Neural cell (in vitro differentiated cells): ENCODE data around the gene FHOD3. TPM values are rescaled to one million over a fixed set of nuclear protein-coding genes. Genes with fewer than 3 reads are reported as not detected.

Experiments used
- H2AFZ ChIP-seq: fragments of 200-600, 300-800 bp; sonication (generic), shearing (Covaris generic); 2 replicates; pipeline ENCODE4 v1.6.0; 2014; ENCODE audit warnings: low read depth, mild to moderate bottlenecking, antibody characterized with exemption, low read length, moderate library complexity
- H3F3A ChIP-seq: fragments of 200-600 bp; shearing (Covaris generic); 2 replicates; pipeline ENCODE4 v1.6.1; 2016; ENCODE audit warnings: mild to moderate bottlenecking, moderate library complexity, mixed read lengths, antibody characterized with exemption, low read length; ENCODE audit not compliant: insufficient read depth, poor library complexity, severe bottlenecking
- H3K27ac ChIP-seq: fragments of 200-600, 300-800 bp; sonication (generic), shearing (Covaris generic); 2 replicates; pipeline ENCODE4 v1.5.1; 2014; ENCODE audit warnings: mild to moderate bottlenecking, low read length, moderate library complexity
- H3K27me3 ChIP-seq: fragments of 300-800, 200-600 bp; sonication (generic), shearing (Covaris generic); 2 replicates; pipeline ENCODE4 v1.6.0; 2014; ENCODE audit warnings: mild to moderate bottlenecking, low read depth, low read length, moderate library complexity; ENCODE audit not compliant: insufficient read depth
- H3K36me3 ChIP-seq: fragments of 300-800, 200-600 bp; sonication (generic), shearing (Covaris generic); 2 replicates; pipeline ENCODE4 v1.5.1; 2014; ENCODE audit warnings: mild to moderate bottlenecking, antibody characterized with exemption, low read length, moderate library complexity; ENCODE audit not compliant: insufficient read depth
- H3K4me2 ChIP-seq: fragments of 300-800, 200-600 bp; sonication (generic), shearing (Covaris generic); 2 replicates; pipeline ENCODE4 v1.6.0; 2014; ENCODE audit warnings: mild to moderate bottlenecking, low read length
- H3K4me3 ChIP-seq: fragments of 300-800, 200-600 bp; sonication (generic), shearing (Covaris generic); 2 replicates; pipeline ENCODE4 v1.5.1; 2014; ENCODE audit warnings: mild to moderate bottlenecking, low read length, moderate library complexity
- H3K79me2 ChIP-seq: fragments of 200-600 bp; shearing (Covaris generic); replicated peaks from 2 replicates; pipeline ENCODE4 v1.6.0; 2014; ENCODE audit warnings: mild to moderate bottlenecking, low read length, moderate library complexity; ENCODE audit not compliant: insufficient read depth
- H3K9ac ChIP-seq: fragments of 300-800, 200-600 bp; sonication (generic), shearing (Covaris generic); 2 replicates; pipeline ENCODE4 v1.6.1; 2016; ENCODE audit warnings: mild to moderate bottlenecking, low read length, mixed read lengths
- H3K9me2 ChIP-seq: fragments of 200-600 bp; shearing (Covaris generic); 2 replicates; pipeline ENCODE4 v1.6.1; 2016; ENCODE audit warnings: mild to moderate bottlenecking, low read length, mixed read lengths; ENCODE audit not compliant: insufficient read depth
- H3K9me3 ChIP-seq: fragments of 200-600, 300-800 bp; sonication (generic), shearing (Covaris generic); 2 replicates; pipeline ENCODE4 v1.6.1; 2016; ENCODE audit warnings: mild to moderate bottlenecking, mixed run types, low read length, moderate library complexity, mixed read lengths
- H4K20me1 ChIP-seq: fragments of 200-600 bp; shearing (Covaris generic); 2 replicates; pipeline ENCODE4 v1.6.1; 2016; ENCODE audit warnings: mild to moderate bottlenecking, mixed run types; ENCODE audit not compliant: insufficient read depth
- EP300 ChIP-seq: fragments of 450-650 bp; conservative IDR thresholded peaks from 2 replicates; pipeline ENCODE4 v1.6.1; 2014; ENCODE audit warnings: antibody characterized with exemption, mild to moderate bottlenecking, moderate library complexity; ENCODE audit not compliant: poor library complexity, severe bottlenecking
- EZH2 ChIP-seq: fragments of 200-600, 300-800 bp; shearing (Covaris generic), sonication (generic); IDR thresholded peaks from 2 replicates; pipeline ENCODE4 v1.6.1; 2014; ENCODE audit warnings: antibody characterized with exemption, low read length, borderline replicate concordance, mild to moderate bottlenecking; ENCODE audit not compliant: insufficient read depth, poor library complexity, severe bottlenecking
- MXI1 ChIP-seq: fragments of 450-650 bp; conservative IDR thresholded peaks from 2 replicates; pipeline ENCODE4 v1.6.1; 2014; ENCODE audit warnings: antibody characterized with exemption, mild to moderate bottlenecking; ENCODE audit not compliant: poor library complexity, severe bottlenecking
- POLR2AphosphoS5 ChIP-seq: IDR thresholded peaks from 2 replicates; pipeline ENCODE4 v1.6.1; 2012
- RAD21 ChIP-seq: fragments of 450-650 bp; conservative IDR thresholded peaks from 2 replicates; pipeline ENCODE4 v1.6.1; 2014; ENCODE audit warnings: antibody characterized with exemption, mild to moderate bottlenecking, moderate library complexity
- SMC3 ChIP-seq: fragments of 450-650 bp; conservative IDR thresholded peaks from 2 replicates; pipeline ENCODE4 v1.6.1; 2014; ENCODE audit warnings: antibody characterized with exemption, mild to moderate bottlenecking, moderate library complexity; ENCODE audit not compliant: poor library complexity
- TAF1 ChIP-seq: IDR thresholded peaks from 2 replicates; pipeline ENCODE4 v1.6.1; 2012; ENCODE audit warnings: low read depth
- polyA plus RNA-seq: library from polyadenylated mRNA; depleted of rRNA; stranded (reverse); fragments of >200 nt; gene quantifications from 2 replicates; pipeline ENCODE4 v1.2.3, GENCODE V29; 2014
- TF ChIP-seq, protein P1 (sequence below): fragments of 450-650 bp; IDR thresholded peaks from 2 replicates; pipeline ENCODE4 v1.5.1; 2014; ENCODE audit warnings: antibody characterized with exemption, mild to moderate bottlenecking, moderate library complexity; ENCODE audit not compliant: poor library complexity, severe bottlenecking
- TF ChIP-seq, protein P2 (sequence below): IDR thresholded peaks from 2 replicates; pipeline ENCODE4 v1.6.1; 2012; ENCODE audit warnings: borderline replicate concordance

FHOD3 gene
- polyA plus RNA-seq, 1 donor from 2014 or later: 19.4 TPM

DNA sequence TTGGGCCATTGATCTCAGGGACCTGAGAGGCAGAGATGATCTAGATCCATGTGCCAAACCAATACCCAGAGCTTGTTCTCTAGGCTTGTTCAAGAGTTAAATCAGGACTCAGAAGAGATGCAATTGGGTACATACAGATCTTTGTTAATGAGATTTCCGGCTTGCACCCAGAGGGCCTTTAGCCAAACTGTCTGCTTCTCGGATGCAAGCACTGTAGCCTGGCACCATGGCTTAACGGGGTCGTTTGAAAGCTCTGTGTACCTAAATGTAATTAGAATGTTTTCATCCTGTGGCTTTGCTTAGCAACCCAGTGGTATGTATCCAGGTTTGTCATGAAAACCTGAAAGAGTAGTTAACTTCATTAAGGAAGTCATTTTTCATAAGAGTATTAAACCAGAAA is 437.1 kb downstream of the FHOD3 start:
- H3K9ac ChIP-seq: no peak overlapping the region
- no peaks in the 10 kb centered on the region for H3K9me2 ChIP-seq
- peaks cover 6% of the 10 kb centered on the region for H3K9me3 ChIP-seq
- peaks cover 8% of the 10 kb centered on the region for H3K36me3 ChIP-seq
- no peak overlapping the region for H3K27ac ChIP-seq
- H3K4me2 ChIP-seq: no peak overlapping the region
- H3K27me3 ChIP-seq: no peaks in the 10 kb centered on the region
- H4K20me1 ChIP-seq: no peaks in the 10 kb centered on the region
- H3F3A ChIP-seq: no peaks in the 10 kb centered on the region
- no peak overlapping the region for H3K4me3 ChIP-seq
- no peaks in the 10 kb centered on the region for H3K79me2 ChIP-seq
- no peak overlapping the region for H2AFZ ChIP-seq
- TF ChIP-seq EP300 (no peak), POLR2AphosphoS5 (no peak), TAF1 (no peak), MXI1 (no peak)

DNA sequence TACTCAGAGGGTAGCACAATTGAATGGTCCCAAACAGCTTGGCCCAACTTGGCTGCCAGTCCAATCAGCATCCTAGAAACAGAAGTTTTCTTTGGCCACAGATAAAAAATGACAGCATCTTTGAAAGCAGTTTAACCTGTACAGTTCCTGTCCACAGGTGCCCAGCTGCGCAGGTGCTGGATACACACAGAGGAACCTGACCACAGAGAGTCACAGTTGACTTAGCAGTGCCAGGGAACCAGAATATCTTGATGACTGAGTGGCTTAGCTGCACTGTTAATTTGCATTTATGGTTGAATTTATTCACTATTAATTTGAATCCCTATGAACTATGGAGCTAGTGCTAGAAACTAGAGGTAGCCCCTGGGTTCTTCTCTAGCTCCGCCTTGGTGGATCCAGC is 437.6 kb downstream of the FHOD3 start:
- Histone ChIP-seq H3K4me2 (no peak overlapping the region), H4K20me1 (no peaks in the 10 kb centered on the region), H3K36me3 (peaks cover 8% of the 10 kb centered on the region), H3K79me2 (no peaks in the 10 kb centered on the region), H2AFZ (no peak overlapping the region), H3K4me3 (no peak overlapping the region), H3K9ac (no peak overlapping the region), H3K27me3 (no peaks in the 10 kb centered on the region), H3K9me2 (no peaks in the 10 kb centered on the region), H3K27ac (no peak overlapping the region), H3F3A (no peaks in the 10 kb centered on the region), H3K9me3 (peaks cover 6% of the 10 kb centered on the region)
- TF ChIP-seq, protein P1, sequence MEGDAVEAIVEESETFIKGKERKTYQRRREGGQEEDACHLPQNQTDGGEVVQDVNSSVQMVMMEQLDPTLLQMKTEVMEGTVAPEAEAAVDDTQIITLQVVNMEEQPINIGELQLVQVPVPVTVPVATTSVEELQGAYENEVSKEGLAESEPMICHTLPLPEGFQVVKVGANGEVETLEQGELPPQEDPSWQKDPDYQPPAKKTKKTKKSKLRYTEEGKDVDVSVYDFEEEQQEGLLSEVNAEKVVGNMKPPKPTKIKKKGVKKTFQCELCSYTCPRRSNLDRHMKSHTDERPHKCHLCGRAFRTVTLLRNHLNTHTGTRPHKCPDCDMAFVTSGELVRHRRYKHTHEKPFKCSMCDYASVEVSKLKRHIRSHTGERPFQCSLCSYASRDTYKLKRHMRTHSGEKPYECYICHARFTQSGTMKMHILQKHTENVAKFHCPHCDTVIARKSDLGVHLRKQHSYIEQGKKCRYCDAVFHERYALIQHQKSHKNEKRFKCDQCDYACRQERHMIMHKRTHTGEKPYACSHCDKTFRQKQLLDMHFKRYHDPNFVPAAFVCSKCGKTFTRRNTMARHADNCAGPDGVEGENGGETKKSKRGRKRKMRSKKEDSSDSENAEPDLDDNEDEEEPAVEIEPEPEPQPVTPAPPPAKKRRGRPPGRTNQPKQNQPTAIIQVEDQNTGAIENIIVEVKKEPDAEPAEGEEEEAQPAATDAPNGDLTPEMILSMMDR: no peak
- TF ChIP-seq EP300 (no peak), TAF1 (no peak)

DNA sequence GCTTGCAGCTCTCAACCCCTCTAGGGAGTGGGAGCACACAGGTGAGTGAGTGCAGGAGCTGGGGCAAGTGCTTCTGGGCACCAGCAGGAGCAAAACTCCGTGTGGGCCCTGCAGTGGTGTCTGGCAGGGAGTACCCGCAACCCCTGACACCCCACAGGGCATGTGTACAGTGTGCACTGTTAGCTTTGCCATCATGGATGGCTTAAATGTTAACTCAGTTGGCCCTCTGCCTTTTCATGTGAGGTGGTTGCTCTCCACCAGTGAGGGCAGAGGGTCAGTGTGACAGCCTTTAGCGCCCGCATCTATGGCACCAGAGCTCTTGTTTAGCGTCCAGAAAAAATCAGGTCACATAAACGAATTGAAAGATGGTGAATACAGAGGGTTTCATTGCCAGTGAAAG is 438.6 kb downstream of the FHOD3 start:
- Histone ChIP-seq H3F3A (no peaks in the 10 kb centered on the region), H3K9me3 (peaks cover 6% of the 10 kb centered on the region), H3K79me2 (no peaks in the 10 kb centered on the region), H3K4me3 (no peak overlapping the region), H3K4me2 (no peak overlapping the region), H3K27ac (no peak overlapping the region), H3K9ac (no peak overlapping the region), H2AFZ (no peak overlapping the region), H4K20me1 (no peaks in the 10 kb centered on the region), H3K9me2 (no peaks in the 10 kb centered on the region), H3K36me3 (peaks cover 8% of the 10 kb centered on the region), H3K27me3 (no peaks in the 10 kb centered on the region)
- TF ChIP-seq EP300: no peak
- no peak for TF ChIP-seq SMC3
- TF ChIP-seq MXI1: no peak
- TF ChIP-seq, protein P2, sequence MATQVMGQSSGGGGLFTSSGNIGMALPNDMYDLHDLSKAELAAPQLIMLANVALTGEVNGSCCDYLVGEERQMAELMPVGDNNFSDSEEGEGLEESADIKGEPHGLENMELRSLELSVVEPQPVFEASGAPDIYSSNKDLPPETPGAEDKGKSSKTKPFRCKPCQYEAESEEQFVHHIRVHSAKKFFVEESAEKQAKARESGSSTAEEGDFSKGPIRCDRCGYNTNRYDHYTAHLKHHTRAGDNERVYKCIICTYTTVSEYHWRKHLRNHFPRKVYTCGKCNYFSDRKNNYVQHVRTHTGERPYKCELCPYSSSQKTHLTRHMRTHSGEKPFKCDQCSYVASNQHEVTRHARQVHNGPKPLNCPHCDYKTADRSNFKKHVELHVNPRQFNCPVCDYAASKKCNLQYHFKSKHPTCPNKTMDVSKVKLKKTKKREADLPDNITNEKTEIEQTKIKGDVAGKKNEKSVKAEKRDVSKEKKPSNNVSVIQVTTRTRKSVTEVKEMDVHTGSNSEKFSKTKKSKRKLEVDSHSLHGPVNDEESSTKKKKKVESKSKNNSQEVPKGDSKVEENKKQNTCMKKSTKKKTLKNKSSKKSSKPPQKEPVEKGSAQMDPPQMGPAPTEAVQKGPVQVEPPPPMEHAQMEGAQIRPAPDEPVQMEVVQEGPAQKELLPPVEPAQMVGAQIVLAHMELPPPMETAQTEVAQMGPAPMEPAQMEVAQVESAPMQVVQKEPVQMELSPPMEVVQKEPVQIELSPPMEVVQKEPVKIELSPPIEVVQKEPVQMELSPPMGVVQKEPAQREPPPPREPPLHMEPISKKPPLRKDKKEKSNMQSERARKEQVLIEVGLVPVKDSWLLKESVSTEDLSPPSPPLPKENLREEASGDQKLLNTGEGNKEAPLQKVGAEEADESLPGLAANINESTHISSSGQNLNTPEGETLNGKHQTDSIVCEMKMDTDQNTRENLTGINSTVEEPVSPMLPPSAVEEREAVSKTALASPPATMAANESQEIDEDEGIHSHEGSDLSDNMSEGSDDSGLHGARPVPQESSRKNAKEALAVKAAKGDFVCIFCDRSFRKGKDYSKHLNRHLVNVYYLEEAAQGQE: no peak
- TF ChIP-seq RAD21: no peak
- TF ChIP-seq POLR2AphosphoS5: no peak
- TF ChIP-seq, protein P1: no peak
- no peak for TF ChIP-seq EZH2
- no peak for TF ChIP-seq TAF1
